H1 (cell line): ENCODE results near the gene MFNG. TPM values are rescaled to one million over a fixed set of nuclear protein-coding genes. Genes with fewer than 3 reads are reported as not detected.

ENCODE experiments used
- CTCF ChIA-PET: fragments of 300-600 bp; sonication (Branson Sonifier 250); formaldehyde crosslinking; loops from one replicate; lab custom pipeline; 2021; ENCODE audit not compliant: partially characterized antibody; lab: Charles Lee
- POLR2A ChIA-PET: fragments of 300-600 bp; sonication (Branson Sonifier 250); formaldehyde crosslinking; loops from one replicate; lab custom pipeline; 2021; ENCODE audit warnings: inconsistent platforms; ENCODE audit not compliant: partially characterized antibody; lab: Charles Lee
- DNase-seq, 2 experiments: peaks; one replicate each; pipeline versions ENCODE4 v3.0.0 to v3.0.0-alpha.2; 2010 to 2022; ENCODE audit warnings: low spot score in 2 of 2, low read depth in 1 of 2, mixed read lengths in 1 of 2
- FAIRE-seq: peaks from 2 replicates; lab custom pipeline; 2011; peaks lifted over from hg19 to GRCh38; lab: Jason Lieb, UNC
- H2AFZ ChIP-seq: 2 replicates; pipeline ENCODE4 v1.8.1; 2012; ENCODE audit warnings: low read length, inconsistent platforms
- H2AK5ac ChIP-seq: 2 replicates; pipeline ENCODE4 v1.6.1; 2013; ENCODE audit warnings: low read depth, low read length
- H2BK120ac ChIP-seq: replicated peaks from 2 replicates; pipeline ENCODE3; 2013; ENCODE audit warnings: low read depth, low read length, inconsistent platforms
- H2BK12ac ChIP-seq: 2 replicates; pipeline ENCODE4 v1.6.1; 2013; ENCODE audit warnings: low read depth, low read length
- H2BK15ac ChIP-seq: 2 replicates; pipeline ENCODE4 v1.6.1; 2013; ENCODE audit warnings: low read length
- H2BK20ac ChIP-seq: 2 replicates; pipeline ENCODE4 v1.6.1; 2013; ENCODE audit warnings: low read length
- H2BK5ac ChIP-seq: 2 replicates; pipeline ENCODE4 v1.6.1; 2013; ENCODE audit warnings: low read depth, low read length
- H3K14ac ChIP-seq: 2 replicates; pipeline ENCODE4 v1.6.1; 2013; ENCODE audit warnings: inconsistent platforms; ENCODE audit not compliant: insufficient read length
- H3K18ac ChIP-seq: 2 replicates; pipeline ENCODE4 v1.6.1; 2013; ENCODE audit warnings: low read length; ENCODE audit errors: extremely low read depth
- H3K23ac ChIP-seq: 2 replicates; pipeline ENCODE4 v1.6.1; 2013; ENCODE audit warnings: inconsistent platforms; ENCODE audit not compliant: insufficient read length
- H3K23me2 ChIP-seq: 2 replicates; pipeline ENCODE4 v1.6.1; 2013; ENCODE audit warnings: low read depth, low read length
- H3K27ac ChIP-seq: 2 replicates; pipeline ENCODE4 v1.6.1; 2011; ENCODE audit warnings: low read depth, low read length, inconsistent platforms
- H3K27me3 ChIP-seq, 4 experiments: replicated peaks in 1 of 4; 1 replicate in 1 of 4; 2 replicates in 3 of 4; pipeline versions ENCODE4 v1.6.1 to v1.8.1; 2011 to 2013; ENCODE audit warnings: low read length in 3 of 4, mild to moderate bottlenecking in 3 of 4, inconsistent platforms in 2 of 4, mixed read lengths in 2 of 4, moderate library complexity in 1 of 4; ENCODE audit not compliant: control insufficient read depth in 3 of 4, insufficient read depth in 3 of 4; ENCODE audit errors: extremely low read depth in 1 of 4
- H3K36me3 ChIP-seq, 4 experiments: 2 replicates each; pipeline versions ENCODE4 v1.6.1 to v1.8.1; 2011 to 2013; ENCODE audit warnings: mild to moderate bottlenecking in 4 of 4, low read length in 3 of 4, moderate library complexity in 2 of 4, control low read depth in 1 of 4, inconsistent platforms in 1 of 4; ENCODE audit not compliant: insufficient read depth in 4 of 4, control insufficient read depth in 2 of 4
- H3K4ac ChIP-seq: replicated peaks from 2 replicates; pipeline ENCODE3; 2013; ENCODE audit warnings: low read length, low read depth, mixed read lengths, inconsistent platforms; ENCODE audit not compliant: insufficient read length
- H3K4me1 ChIP-seq, 4 experiments: replicated peaks in 1 of 4; 1 replicate in 1 of 4; 2 replicates in 3 of 4; pipeline versions ENCODE4 v1.6.1 to v1.8.1; 2011 to 2013; ENCODE audit warnings: low read length in 3 of 4, inconsistent platforms in 2 of 4, mixed read lengths in 1 of 4; ENCODE audit not compliant: insufficient read depth in 4 of 4, control insufficient read depth in 3 of 4
- H3K4me2 ChIP-seq, 2 experiments: 2 replicates each; pipeline versions ENCODE4 v1.6.1 to v1.8.1; 2011 to 2013; ENCODE audit warnings: low read depth in 2 of 2, low read length in 2 of 2, control low read depth in 1 of 2, inconsistent platforms in 1 of 2, mild to moderate bottlenecking in 1 of 2; ENCODE audit not compliant: insufficient read depth in 1 of 2
- H3K4me3 ChIP-seq, 4 experiments: fragments of 200-600, 300-600 bp in 1 of 4; sonication (generic), shearing (Covaris generic), sonication (Bioruptor Twin) in 1 of 4; 2 replicates each; pipeline versions ENCODE4 v1.5.1 to v1.8.1; 2011 to 2016; ENCODE audit warnings: low read length in 4 of 4, low read depth in 3 of 4, control low read depth in 2 of 4, inconsistent platforms in 2 of 4, mild to moderate bottlenecking in 2 of 4, mixed read lengths in 1 of 4, moderate library complexity in 1 of 4; ENCODE audit not compliant: insufficient read depth in 2 of 4; ENCODE audit errors: extremely low read depth in 1 of 4
- H3K56ac ChIP-seq: replicated peaks from 2 replicates; pipeline ENCODE3; 2013; ENCODE audit warnings: low read depth, mild to moderate bottlenecking, mixed read lengths, low read length, inconsistent platforms; ENCODE audit not compliant: insufficient read length
- H3K79me1 ChIP-seq: 2 replicates; pipeline ENCODE4 v1.6.1; 2013; ENCODE audit warnings: low read depth, low read length, control low read depth
- H3K79me2 ChIP-seq, 2 experiments: 2 replicates each; pipeline versions ENCODE4 v1.6.1 to v1.8.1; 2012 to 2013; ENCODE audit warnings: low read length in 2 of 2, mild to moderate bottlenecking in 2 of 2, inconsistent platforms in 1 of 2; ENCODE audit not compliant: insufficient read depth in 2 of 2, control insufficient read depth in 1 of 2
- H3K9ac ChIP-seq, 4 experiments: replicated peaks in 1 of 4; 1 replicate in 1 of 4; 2 replicates in 3 of 4; pipeline versions ENCODE4 v1.6.1 to v1.8.1; 2011 to 2013; ENCODE audit warnings: low read depth in 3 of 4, low read length in 3 of 4, control low read depth in 2 of 4, mild to moderate bottlenecking in 2 of 4, moderate library complexity in 2 of 4, inconsistent platforms in 1 of 4; ENCODE audit errors: extremely low read depth in 1 of 4
- H3K9me3 ChIP-seq, 2 experiments: 2 replicates each; pipeline versions ENCODE4 v1.6.1 to v1.8.1; 2012 to 2013; ENCODE audit warnings: mild to moderate bottlenecking in 2 of 2, moderate library complexity in 2 of 2, control low read depth in 1 of 2, inconsistent platforms in 1 of 2, low read depth in 1 of 2, low read length in 1 of 2, mixed read lengths in 1 of 2; ENCODE audit not compliant: insufficient read depth in 2 of 2
- H4K20me1 ChIP-seq, 2 experiments: replicated peaks in 1 of 2; 2 replicates each; pipeline versions ENCODE3 to v1.8.1; 2011 to 2013; ENCODE audit warnings: inconsistent platforms in 2 of 2, low read length in 2 of 2, mild to moderate bottlenecking in 1 of 2; ENCODE audit not compliant: insufficient read depth in 2 of 2, control insufficient read depth in 1 of 2
- H4K5ac ChIP-seq: 2 replicates; pipeline ENCODE4 v1.6.1; 2013; ENCODE audit warnings: low read length, low read depth, mixed read lengths, inconsistent platforms; ENCODE audit not compliant: insufficient read length
- H4K8ac ChIP-seq: 2 replicates; pipeline ENCODE4 v1.8.0; 2013; ENCODE audit warnings: mild to moderate bottlenecking, moderate library complexity, low read length, inconsistent platforms; ENCODE audit not compliant: insufficient read depth; ENCODE audit errors: extremely low read depth
- H4K91ac ChIP-seq: replicated peaks from 2 replicates; pipeline ENCODE3; 2013; ENCODE audit warnings: low read length, mixed read lengths, inconsistent platforms; ENCODE audit not compliant: insufficient read length
- EP300 ChIP-seq, 2 experiments: IDR thresholded peaks; 1 replicate in 1 of 2; 2 replicates in 1 of 2; pipeline ENCODE4 v1.6.1; 2011 to 2012; ENCODE audit warnings: low read depth in 2 of 2, low read length in 2 of 2, mild to moderate bottlenecking in 2 of 2, borderline replicate concordance in 1 of 2, inconsistent platforms in 1 of 2, moderate library complexity in 1 of 2
- HDAC6 ChIP-seq: IDR thresholded peaks from one replicate; pipeline ENCODE4 v1.7.1; 2012; ENCODE audit warnings: low read depth, mild to moderate bottlenecking, inconsistent platforms, low read length, moderate library complexity
- KDM1A ChIP-seq: fragments of 200-600, 300-600 bp; sonication (generic); IDR thresholded peaks from 2 replicates; pipeline ENCODE4 v1.7.1; 2016; ENCODE audit warnings: mild to moderate bottlenecking, low read length, borderline replicate concordance
- RBBP5 ChIP-seq: IDR thresholded peaks from 2 replicates; pipeline ENCODE4 v1.7.1; 2012; ENCODE audit warnings: low read depth, mild to moderate bottlenecking, inconsistent platforms, low read length, moderate library complexity, borderline replicate concordance
- RFX5 ChIP-seq: IDR thresholded peaks from 2 replicates; pipeline ENCODE4 v1.6.1; 2011; ENCODE audit warnings: low read depth, low read length, improper control_type of control experiment, borderline replicate concordance
- SP4 ChIP-seq: IDR thresholded peaks from 2 replicates; pipeline ENCODE4 v1.6.1; 2012; ENCODE audit warnings: low read length, inconsistent platforms
- TAF1 ChIP-seq: IDR thresholded peaks from 2 replicates; pipeline ENCODE4 v1.6.1; 2011; ENCODE audit warnings: mild to moderate bottlenecking, low read depth, low read length
- TBP ChIP-seq: IDR thresholded peaks from 2 replicates; pipeline ENCODE4 v1.6.1; 2011; ENCODE audit warnings: low read depth, low read length, improper control_type of control experiment
- YY1 ChIP-seq: IDR thresholded peaks from 2 replicates; pipeline ENCODE4 v1.6.1; 2011; ENCODE audit warnings: low read depth, mild to moderate bottlenecking, low read length
- ZNF274 ChIP-seq: IDR thresholded peaks from 2 replicates; pipeline ENCODE4 v1.7.0; 2012; ENCODE audit warnings: low read length, borderline replicate concordance; ENCODE audit errors: extremely low read depth
- WGBS, 2 experiments: shearing (Covaris generic) in 1 of 2; methylation state at CpG; one replicate each; pipeline versions ENCODE4 v1.1.6 to v1.1.7; 2013 to 2015; ENCODE audit warnings: low lambda C conversion rate in 2 of 2, mixed read lengths in 2 of 2, inconsistent platforms in 1 of 2, low coverage in 1 of 2, missing lambda C conversion rate in 1 of 2; ENCODE audit not compliant: insufficient replicate concordance in 2 of 2, insufficient coverage in 1 of 2, insufficient read length in 1 of 2; ENCODE audit errors: extremely low coverage in 1 of 2, missing lambda C conversion rate in 1 of 2; 5-methylcytosine and 5-hydroxymethylcytosine counted together
- polyA plus RNA-seq, 7 experiments: library from polyadenylated mRNA; depleted of rRNA in 3 of 7; stranded (reverse) in 5 of 7; unstranded in 2 of 7; fragments of >200 nt in 5 of 7; fragments of 200-250 nt in 2 of 7; gene quantifications; 1 replicate in 5 of 7; 2 replicates in 1 of 7; 4 replicates in 1 of 7; pipeline versions ENCODE4 v1.2.1 to v1.2.3, GENCODE V29; 2011 to 2013; ENCODE audit warnings: missing spikeins in 2 of 7, mixed read lengths in 2 of 7
- total RNA-seq: library from RNA; stranded (reverse); fragmentation: NEBNext Ultra II Directional; extraction: Animal tissue kit (Norgen Biotek cat#: 25700); gene quantifications from 2 replicates; pipeline ENCODE4 v1.2.1, GENCODE V29; 2021
- TF ChIP-seq, protein P1 (sequence below): IDR thresholded peaks from 2 replicates; pipeline ENCODE4 v1.6.1; 2011; ENCODE audit warnings: low read depth, mild to moderate bottlenecking, low read length; ENCODE audit not compliant: insufficient read depth

The MFNG gene
- total and polyA plus RNA-seq, 2 of the 8 experiments (the other 6 are each of a cell fraction or from before 2014, with no cell fraction given) = 1.7 to 5.5 TPM

DNA sequence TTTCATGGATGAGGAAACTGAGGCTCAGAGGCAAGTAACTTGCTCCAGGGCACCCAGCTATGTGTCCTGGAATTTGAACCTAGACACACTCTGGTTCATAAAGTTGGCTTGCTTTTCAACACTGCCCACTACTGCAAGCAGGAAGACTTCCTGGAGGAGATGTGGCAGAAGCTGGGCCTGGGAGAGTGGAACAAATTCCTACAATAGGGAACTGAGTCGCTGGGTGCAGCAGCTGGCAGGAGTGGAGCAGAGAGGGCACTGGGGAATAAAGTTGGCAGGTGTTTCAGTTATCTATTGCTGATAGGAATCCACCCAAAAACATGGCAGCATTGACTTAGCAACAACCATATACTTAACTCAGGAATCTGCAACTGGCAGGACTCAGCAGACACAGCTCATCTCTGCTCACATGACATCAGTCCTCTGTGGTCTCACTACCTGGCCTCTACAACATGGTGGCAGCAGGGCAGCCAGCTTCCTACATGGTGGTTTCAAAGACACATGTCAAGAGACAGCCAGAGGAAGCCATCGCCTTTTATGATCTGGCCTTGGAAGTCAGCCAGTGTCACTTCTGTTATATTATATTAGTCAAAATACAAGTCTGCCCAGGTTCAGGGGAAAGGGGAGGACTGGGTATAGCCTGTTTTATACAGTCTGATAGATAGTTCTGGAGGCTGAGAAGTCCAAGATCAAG, 43.6 kb upstream of the MFNG start:
- no peak for FAIRE-seq

More for the DNA sequence above, 43.6 kb upstream of the MFNG start:
- Histone ChIP-seq H2BK20ac (no peak overlapping the region), H3K4me3 (no peak overlapping the region), H3K23ac (no peak overlapping the region), H3K4ac (no peak overlapping the region), H3K23me2 (no peaks in the 10 kb centered on the region), H3K9ac (no peak overlapping the region), H3K36me3 (no peaks in the 10 kb centered on the region), H3K79me1 (no peaks in the 10 kb centered on the region), H3K27ac (no peak overlapping the region), H2BK5ac (no peak overlapping the region), H3K9me3 (no peaks in the 10 kb centered on the region), H4K8ac (no peak overlapping the region), H3K4me2 (no peak overlapping the region), H2BK12ac (no peak overlapping the region), H3K79me2 (no peaks in the 10 kb centered on the region), H4K91ac (no peak overlapping the region), H2BK15ac (no peak overlapping the region), H4K20me1 (no peaks in the 10 kb centered on the region), H3K4me1 (no peaks in the 10 kb centered on the region), H4K5ac (no peak overlapping the region), H2AK5ac (no peak overlapping the region), H2AFZ (no peak overlapping the region), H3K56ac (no peak overlapping the region), H2BK120ac (no peak overlapping the region), H3K27me3 (no peaks in the 10 kb centered on the region), H3K18ac (no peak overlapping the region), H3K14ac (no peak overlapping the region)
- ChIA-PET POLR2A (interaction anchor here (0.6 to 1.9 kb wide), 2 partner anchors 11 to 1000 kb away, joined by 3 to 4 read pairs; partner anchors contain the start of gene CARD10), CTCF (interaction anchor here (0.6 to 5.7 kb wide), 7 partner anchors 16 to 212 kb away, joined by 3 to 55 read pairs (median 3); no protein-coding TSS in a partner anchor)
- WGBS, 2 experiments = 82% methylated on average over 2 of the region's 2 CpGs; no CpG with 5 or more reads in 1 of the 2 experiments
- DNase-seq = no peak
- TF ChIP-seq TAF1 (no peak), YY1 (no peak), KDM1A (no peak), TBP (no peak), RFX5 (no peak), SP4 (no peak), ZNF274 (no peak), EP300 (IDR thresholded peaks at IDR 0.05; ENCODE audit: borderline replicate concordance in 1 of 2, low read depth in 2 of 2, low read length in 2 of 2) (no peak), HDAC6 (no peak), RBBP5 (no peak)
- TF ChIP-seq, protein P1, sequence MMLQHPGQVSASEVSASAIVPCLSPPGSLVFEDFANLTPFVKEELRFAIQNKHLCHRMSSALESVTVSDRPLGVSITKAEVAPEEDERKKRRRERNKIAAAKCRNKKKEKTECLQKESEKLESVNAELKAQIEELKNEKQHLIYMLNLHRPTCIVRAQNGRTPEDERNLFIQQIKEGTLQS = no peak
